SU-DHL-6 (cell line): ENCODE data around the gene PRAMEF8.
"Not testable (repeated sequence)": the region's sequence is repeated elsewhere in the genome, so short reads cannot be mapped to it uniquely, and the experiment has no call there.

Experiments used
- H2AFZ ChIP-seq: fragments of 200-600 bp; sonication (generic); 2 replicates; pipeline ENCODE4 v1.6.1; 2014; ENCODE audit warnings: low read depth, mild to moderate bottlenecking, moderate library complexity, mixed read lengths, antibody characterized with exemption, low read length; ENCODE audit not compliant: severe bottlenecking
- H3F3A ChIP-seq: fragments of 200-600 bp; shearing (Covaris generic); 2 replicates; pipeline ENCODE4 v1.6.0; 2016; ENCODE audit warnings: antibody characterized with exemption, mild to moderate bottlenecking; ENCODE audit not compliant: insufficient read depth
- H3K27ac ChIP-seq: fragments of 200-600 bp; sonication (generic); 2 replicates; pipeline ENCODE4 v1.5.1; 2016; ENCODE audit warnings: low read depth, mild to moderate bottlenecking, low read length, moderate library complexity, mixed read lengths
- H3K27me3 ChIP-seq: fragments of 200-600 bp; sonication (generic), shearing (Covaris generic); 2 replicates; pipeline ENCODE4 v1.6.0; 2014; ENCODE audit warnings: mild to moderate bottlenecking, low read length
- H3K36me3 ChIP-seq: fragments of 200-600 bp; sonication (generic); 2 replicates; pipeline ENCODE4 v1.6.1; 2014; ENCODE audit warnings: mild to moderate bottlenecking, low read length, mixed read lengths
- H3K4me2 ChIP-seq: fragments of 300-600, 200-600 bp; shearing (Covaris generic), sonication (generic); 2 replicates; pipeline ENCODE4 v1.6.0; 2014; ENCODE audit warnings: low read length, low read depth, mild to moderate bottlenecking; ENCODE audit not compliant: poor library complexity, severe bottlenecking
- H3K4me3 ChIP-seq: fragments of 200-600 bp; sonication (generic); 2 replicates; pipeline ENCODE4 v1.5.1; 2014; ENCODE audit warnings: antibody characterized with exemption, low read length, mild to moderate bottlenecking, mixed read lengths; ENCODE audit not compliant: insufficient read depth, poor library complexity, severe bottlenecking
- H3K79me2 ChIP-seq: fragments of 200-600 bp; sonication (generic); 2 replicates; pipeline ENCODE4 v1.6.1; 2014; ENCODE audit warnings: mild to moderate bottlenecking, low read length, moderate library complexity; ENCODE audit not compliant: insufficient read depth
- H3K9ac ChIP-seq: fragments of 200-600 bp; sonication (generic); 2 replicates; pipeline ENCODE4 v1.7.0; 2014; ENCODE audit warnings: mild to moderate bottlenecking, low read length
- H3K9me2 ChIP-seq: fragments of 200-600 bp; sonication (generic); replicated peaks from 2 replicates; pipeline ENCODE4 v1.6.1; 2014; ENCODE audit warnings: low read length; ENCODE audit not compliant: insufficient read depth
- H3K9me3 ChIP-seq: fragments of 200-600 bp; sonication (generic); 2 replicates; pipeline ENCODE4 v1.6.1; 2014; ENCODE audit warnings: low read length, mixed read lengths; ENCODE audit not compliant: insufficient read depth
- H4K20me1 ChIP-seq: fragments of 200-600 bp; sonication (generic); 2 replicates; pipeline ENCODE4 v1.6.1; 2014; ENCODE audit warnings: low read depth, mild to moderate bottlenecking, antibody characterized with exemption, low read length, moderate library complexity, mixed read lengths

Gene PRAMEF8

DNA sequence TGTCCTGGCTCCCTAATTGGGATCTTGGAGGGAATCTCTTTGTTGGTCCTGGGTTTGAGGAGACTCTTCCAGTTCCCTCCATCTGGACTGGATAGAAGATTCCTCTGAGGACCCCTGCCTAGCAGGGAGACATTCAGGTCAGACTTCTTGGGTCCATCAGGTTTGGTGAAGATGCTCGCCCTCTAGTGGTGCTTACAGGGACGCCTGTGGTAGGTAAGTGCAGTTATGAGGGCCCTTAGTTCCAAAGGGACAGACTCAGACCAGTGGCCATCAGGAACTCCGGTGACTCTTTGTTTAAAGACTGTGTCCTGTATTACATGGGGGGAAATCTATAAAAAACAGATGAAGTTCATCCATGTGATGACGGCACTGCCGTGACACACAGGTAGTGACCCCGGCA, 7.9 kb downstream of the PRAMEF8 start:
- not testable (repeated sequence) for H3K4me3 ChIP-seq, H2AFZ ChIP-seq, H4K20me1 ChIP-seq, H3K27me3 ChIP-seq, H3K9ac ChIP-seq, H3K79me2 ChIP-seq, H3K36me3 ChIP-seq, H3K27ac ChIP-seq, H3F3A ChIP-seq, H3K9me2 ChIP-seq, H3K4me2 ChIP-seq, H3K9me3 ChIP-seq

- not testable (repeated sequence) for H3K4me3 ChIP-seq, H3K36me3 ChIP-seq, H3K9ac ChIP-seq, H3K27me3 ChIP-seq, H3K27ac ChIP-seq, H3K79me2 ChIP-seq, H3K9me2 ChIP-seq, H4K20me1 ChIP-seq, H3K4me2 ChIP-seq, H2AFZ ChIP-seq, H3K9me3 ChIP-seq, H3F3A ChIP-seq
These were observed 19.8 kb downstream of the PRAMEF8 start for GRCh38 chr1:13265124-13265523.

DNA sequence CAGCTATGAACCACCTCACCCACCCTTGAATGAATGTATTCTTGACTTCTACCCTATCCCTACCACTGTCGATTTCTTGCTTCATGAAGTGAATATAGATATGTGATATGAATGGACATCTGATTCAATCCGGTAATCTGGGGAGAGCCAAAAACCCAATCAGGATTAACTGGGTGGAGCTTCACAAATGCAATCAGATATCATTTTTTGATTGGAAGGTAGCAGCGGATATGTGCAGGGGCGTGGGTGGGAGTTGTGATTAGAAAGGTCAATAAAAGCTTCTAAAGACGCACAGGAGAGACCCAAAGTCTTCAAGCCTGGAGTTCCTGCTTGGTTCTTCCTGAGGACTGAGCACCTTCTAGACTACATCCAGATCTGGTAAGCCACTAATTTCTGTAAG, 31.0 kb downstream of the PRAMEF8 start, which contains the start of gene PRAMEF5:
PRAMEF5 (plus strand) TSS at position 301 of the 400 bp plus-strand sequence. CDS start 5,071 bp downstream, outside the sequence.
- H4K20me1 ChIP-seq, H3K36me3 ChIP-seq, H3K27me3 ChIP-seq, H3K79me2 ChIP-seq, H3K9me2 ChIP-seq, H2AFZ ChIP-seq, H3K9me3 ChIP-seq, H3K4me3 ChIP-seq, H3K27ac ChIP-seq, H3F3A ChIP-seq, H3K9ac ChIP-seq, H3K4me2 ChIP-seq: not testable (repeated sequence)

DNA sequence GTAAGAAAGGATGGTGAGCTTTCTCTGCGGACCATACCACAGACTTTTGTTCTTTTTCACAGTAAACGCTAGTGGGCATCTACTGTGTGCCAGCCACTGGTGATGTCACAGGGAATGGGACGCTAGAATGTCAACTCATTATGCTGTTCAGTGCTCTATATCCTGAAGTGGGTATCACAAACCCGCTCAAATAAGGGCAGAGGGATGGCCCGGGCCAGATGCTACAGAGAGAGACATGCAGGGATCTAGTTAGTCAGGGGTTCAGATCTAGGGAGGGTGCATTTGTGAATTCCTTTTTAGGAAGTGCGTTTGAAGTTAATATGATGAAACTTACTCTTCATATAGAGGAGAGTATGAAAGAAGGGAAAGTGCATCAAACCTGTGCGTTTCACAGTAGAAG, 37.8 kb downstream of the PRAMEF8 start:
- H3K9ac ChIP-seq, H3K36me3 ChIP-seq, H3K79me2 ChIP-seq, H3K4me3 ChIP-seq, H3K9me3 ChIP-seq, H3K27ac ChIP-seq, H2AFZ ChIP-seq, H3F3A ChIP-seq, H3K27me3 ChIP-seq, H3K4me2 ChIP-seq, H4K20me1 ChIP-seq, H3K9me2 ChIP-seq: not testable (repeated sequence)

- not testable (repeated sequence) for H2AFZ ChIP-seq, H4K20me1 ChIP-seq, H3K27ac ChIP-seq, H3K9me2 ChIP-seq, H3K4me3 ChIP-seq, H3K27me3 ChIP-seq, H3K9ac ChIP-seq, H3K36me3 ChIP-seq, H3K4me2 ChIP-seq, H3K79me2 ChIP-seq, H3F3A ChIP-seq, H3K9me3 ChIP-seq
These were observed 38.4 kb downstream of the PRAMEF8 start for GRCh38 chr1:13246554-13246871.

DNA sequence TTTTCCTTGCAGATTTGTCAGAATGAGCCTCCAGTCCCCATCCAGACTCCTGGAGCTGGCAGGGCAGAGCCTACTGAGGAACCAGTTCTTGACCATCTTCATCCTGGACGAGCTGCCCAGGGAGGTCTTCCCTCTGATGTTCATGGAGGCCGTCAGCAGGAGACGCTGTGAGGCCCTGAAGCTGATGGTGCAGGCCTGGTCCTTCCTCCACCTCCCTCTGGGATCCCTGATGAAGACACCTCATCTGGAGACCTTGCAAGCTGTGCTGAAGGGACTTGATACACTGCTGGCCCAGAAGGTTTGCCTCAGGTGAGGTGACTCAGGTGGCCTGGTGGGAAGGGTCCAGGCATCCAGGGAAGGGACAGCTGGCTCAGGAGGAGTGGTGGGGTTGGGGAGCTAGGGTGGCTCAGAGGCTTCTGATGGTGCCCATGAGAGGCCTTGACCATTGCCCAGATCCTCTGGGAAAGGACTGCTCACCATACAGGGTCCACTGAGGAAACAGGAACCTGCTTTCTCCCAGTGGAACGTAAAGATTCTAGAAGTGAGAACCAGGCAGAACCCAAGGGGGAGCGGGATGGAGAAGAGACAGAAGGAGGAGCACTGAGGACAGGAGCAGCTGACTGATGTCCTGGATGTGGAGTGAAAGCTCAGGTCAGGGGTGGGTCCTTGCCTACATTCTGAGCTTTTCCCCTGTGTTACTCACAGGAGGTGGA, 38.9 kb downstream of the PRAMEF8 start:
- H3K9me3 ChIP-seq, H2AFZ ChIP-seq, H3K4me3 ChIP-seq, H3K79me2 ChIP-seq, H3K9ac ChIP-seq, H3K9me2 ChIP-seq, H3F3A ChIP-seq, H4K20me1 ChIP-seq, H3K27ac ChIP-seq, H3K27me3 ChIP-seq, H3K36me3 ChIP-seq, H3K4me2 ChIP-seq: not testable (repeated sequence)

DNA sequence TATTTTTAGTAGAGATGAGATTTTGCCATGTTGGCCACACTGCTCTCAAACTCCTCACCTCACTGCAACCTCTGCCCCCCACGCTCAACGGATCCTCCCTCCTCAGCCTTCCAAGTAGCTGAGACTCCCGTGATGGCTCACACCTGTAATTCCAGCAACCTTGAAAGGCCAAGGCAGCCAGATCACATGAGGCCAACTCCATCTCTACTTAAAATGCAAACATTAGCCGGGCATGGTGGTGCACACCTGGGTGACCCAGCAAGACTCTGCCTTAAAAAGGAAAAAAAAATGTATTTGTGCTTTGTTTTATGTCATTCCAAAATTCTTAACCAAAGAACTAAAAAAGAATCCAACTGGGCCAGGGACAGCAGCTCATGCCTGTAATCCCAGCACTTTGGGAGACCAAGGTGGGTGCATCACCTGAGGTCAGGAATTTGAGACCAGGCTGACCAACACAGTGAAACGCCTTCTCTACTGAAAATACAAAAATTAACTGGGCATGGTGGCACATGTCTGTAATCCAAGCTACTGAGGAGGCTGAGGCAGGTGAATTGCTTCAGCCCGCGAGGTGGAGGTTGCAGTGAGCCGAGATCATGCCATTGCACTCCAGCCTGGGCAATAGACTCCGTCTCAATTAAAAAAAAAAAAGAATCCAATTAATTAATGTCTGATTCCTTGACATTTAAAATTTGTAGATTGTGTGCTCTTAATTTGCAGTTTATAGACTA, 41.2 kb downstream of the PRAMEF8 start:
- H3K36me3 ChIP-seq, H3K27me3 ChIP-seq, H2AFZ ChIP-seq, H3K4me3 ChIP-seq, H3K79me2 ChIP-seq, H3K4me2 ChIP-seq, H3F3A ChIP-seq, H4K20me1 ChIP-seq, H3K9me2 ChIP-seq, H3K9me3 ChIP-seq, H3K27ac ChIP-seq, H3K9ac ChIP-seq: not testable (repeated sequence)

- H3K9ac ChIP-seq, H4K20me1 ChIP-seq, H2AFZ ChIP-seq, H3K27me3 ChIP-seq, H3K4me2 ChIP-seq, H3K79me2 ChIP-seq, H3K27ac ChIP-seq, H3K4me3 ChIP-seq, H3K9me2 ChIP-seq, H3K9me3 ChIP-seq, H3F3A ChIP-seq, H3K36me3 ChIP-seq: not testable (repeated sequence)
These were observed 45.3 kb downstream of the PRAMEF8 start for GRCh38 chr1:13239633-13240032.
